Suppressor macrophage treated with lipopolysaccharide for 4 hours (primary cell): Measurements from ENCODE around the gene LCNL1.

Source experiments
- DNase-seq: peaks from one replicate; pipeline ENCODE4 v3.0.0-alpha.2; 2020

LCNL1 gene

GRCh38 chr9:137013571-137013940 lies 30.8 kb downstream of the LCNL1 start:
- DNase-seq, result no peak

DNA sequence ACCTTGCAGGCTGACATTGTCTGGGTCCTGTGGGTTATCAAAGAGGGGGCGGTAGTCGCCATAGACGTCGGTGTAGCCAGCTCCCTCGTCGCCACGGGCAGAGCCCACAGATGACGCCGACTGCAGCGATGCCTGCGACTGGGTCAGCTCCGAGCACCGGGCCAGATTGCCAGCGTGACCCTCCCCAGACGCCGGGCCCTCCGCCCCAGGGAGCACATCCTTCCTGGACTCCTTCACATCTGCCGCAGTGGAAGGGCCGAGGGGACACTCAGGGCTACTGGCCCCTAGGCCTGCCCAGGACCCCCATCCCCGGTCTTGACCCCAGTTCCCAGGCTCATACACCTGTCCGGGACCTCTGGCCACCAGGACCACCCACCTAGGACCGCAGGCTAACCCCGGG lies 31.4 kb downstream of the LCNL1 start:
- DNase-seq, result no peak

GRCh38 chr9:137014776-137015539 lies 32.2 kb downstream of the LCNL1 start:
- DNase-seq, result no peak

DNA sequence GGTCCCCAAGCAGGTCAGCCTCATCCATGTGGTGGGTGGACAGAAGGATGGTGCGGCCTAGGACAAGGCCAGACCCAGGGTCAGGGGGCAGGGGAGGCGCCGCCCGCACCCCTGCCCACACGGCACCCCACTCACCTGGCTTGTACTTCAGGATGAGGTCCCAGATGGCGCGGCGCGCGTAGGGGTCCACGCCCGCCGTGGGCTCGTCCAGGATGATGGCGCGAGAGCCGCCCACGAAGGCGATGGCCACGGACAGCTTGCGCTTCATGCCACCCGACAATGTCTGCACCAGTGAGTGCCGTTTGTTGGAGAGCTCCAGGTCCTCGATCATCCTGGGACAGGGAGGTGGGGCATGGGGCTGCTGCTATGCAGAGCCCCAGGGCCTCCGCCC lies 32.7 kb downstream of the LCNL1 start:
- no peak for DNase-seq

DNA sequence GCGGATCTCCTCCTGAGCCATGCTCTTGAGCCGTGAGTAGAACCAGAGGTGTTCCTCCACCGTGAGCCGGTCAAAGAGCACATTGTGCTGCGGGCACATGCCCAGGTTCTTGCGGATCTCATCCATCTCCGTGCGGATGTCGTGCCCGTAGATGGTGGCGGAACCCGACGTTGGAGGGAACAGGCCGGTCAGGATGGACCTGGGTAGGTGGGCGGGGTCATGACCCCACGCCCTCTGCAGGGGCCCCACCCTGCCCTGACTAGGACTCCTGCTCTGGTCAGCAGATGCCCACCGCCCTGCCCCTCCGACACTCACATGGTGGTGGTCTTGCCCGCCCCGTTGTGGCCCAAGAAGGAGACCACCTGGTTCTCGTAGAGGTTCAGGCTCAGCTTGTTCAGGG lies 33.2 kb downstream of the LCNL1 start:
- DNase-seq, result no peak

- no peak for DNase-seq
Measured at GRCh38 chr9:137016436-137016835, 33.6 kb downstream of the LCNL1 start.

- DNase-seq, result no peak
Measured at GRCh38 chr9:137017071-137017470, 34.3 kb downstream of the LCNL1 start.

DNA sequence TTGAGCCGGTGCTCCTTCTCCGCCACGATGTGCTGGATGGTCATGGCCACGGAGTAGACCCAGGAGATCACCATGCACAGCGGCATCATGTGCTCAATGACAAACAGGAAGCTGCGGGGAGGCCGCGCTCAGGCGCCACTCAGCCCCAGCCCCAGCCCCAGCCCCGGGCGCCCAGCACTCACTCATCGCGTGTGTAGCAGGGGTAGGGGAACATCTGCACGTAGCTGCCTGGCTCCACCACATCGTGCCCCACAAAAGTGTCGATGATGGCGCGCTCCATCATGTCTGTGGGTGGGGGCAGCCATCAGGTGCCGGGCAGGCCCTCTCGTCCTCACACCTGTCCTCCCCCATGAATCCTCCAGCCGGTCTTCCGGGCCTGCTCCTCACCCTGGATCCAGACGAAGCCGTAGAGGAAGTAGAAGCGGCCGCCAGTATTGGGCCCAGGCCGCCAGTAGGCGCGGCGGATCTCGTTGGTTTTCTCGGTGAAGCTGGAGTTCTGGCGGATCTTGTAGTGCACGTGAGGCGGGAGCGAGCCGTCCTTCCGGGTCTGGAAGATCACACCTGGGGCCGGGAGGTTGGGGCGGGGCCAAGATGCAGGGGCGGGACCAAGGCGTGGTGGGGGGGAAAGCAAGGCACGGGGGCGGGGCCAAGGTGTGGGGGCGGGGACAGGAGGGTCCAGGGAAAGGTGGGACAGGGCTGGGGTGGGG lies 35.2 kb downstream of the LCNL1 start:
- no peak for DNase-seq

DNA sequence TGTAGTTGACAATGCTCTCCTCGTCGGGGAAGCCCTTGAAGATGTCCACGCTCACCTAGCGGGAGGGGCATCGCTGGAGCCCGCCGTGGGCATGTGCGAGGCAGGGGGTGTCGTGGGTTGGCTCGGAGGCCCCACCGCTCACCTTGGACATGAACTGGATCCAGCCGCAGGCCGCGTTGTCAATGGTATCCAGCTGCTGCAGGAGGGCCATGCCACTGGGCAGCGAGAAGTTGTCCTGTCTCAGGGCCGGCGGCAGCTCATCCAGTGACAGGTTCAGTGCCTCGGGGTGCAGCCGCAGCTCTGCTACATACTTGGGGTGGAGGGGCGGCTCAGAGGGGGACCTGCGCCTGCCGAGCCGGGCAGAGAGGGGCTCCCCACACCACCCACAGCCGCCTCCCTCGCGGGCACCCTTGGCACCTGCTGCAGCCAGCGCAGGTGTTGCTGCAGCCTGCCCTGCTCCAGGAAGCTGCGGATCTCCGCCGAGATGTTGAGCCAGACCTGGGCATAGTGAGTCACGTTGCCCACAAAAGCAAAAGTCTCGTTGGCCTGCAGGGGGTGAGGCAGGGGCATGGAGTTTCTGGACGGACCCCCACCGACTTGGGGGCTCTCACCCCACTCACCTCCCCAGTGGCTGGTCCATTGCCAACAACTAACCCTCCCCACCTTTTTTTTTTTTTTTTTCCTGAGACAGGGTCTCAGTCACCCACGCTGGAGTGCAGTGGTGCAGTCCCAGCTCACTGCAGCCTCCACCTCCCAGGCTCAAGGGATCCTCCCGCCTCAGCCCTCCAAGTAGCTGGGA lies 36.2 kb downstream of the LCNL1 start:
- DNase-seq, result no peak

DNA sequence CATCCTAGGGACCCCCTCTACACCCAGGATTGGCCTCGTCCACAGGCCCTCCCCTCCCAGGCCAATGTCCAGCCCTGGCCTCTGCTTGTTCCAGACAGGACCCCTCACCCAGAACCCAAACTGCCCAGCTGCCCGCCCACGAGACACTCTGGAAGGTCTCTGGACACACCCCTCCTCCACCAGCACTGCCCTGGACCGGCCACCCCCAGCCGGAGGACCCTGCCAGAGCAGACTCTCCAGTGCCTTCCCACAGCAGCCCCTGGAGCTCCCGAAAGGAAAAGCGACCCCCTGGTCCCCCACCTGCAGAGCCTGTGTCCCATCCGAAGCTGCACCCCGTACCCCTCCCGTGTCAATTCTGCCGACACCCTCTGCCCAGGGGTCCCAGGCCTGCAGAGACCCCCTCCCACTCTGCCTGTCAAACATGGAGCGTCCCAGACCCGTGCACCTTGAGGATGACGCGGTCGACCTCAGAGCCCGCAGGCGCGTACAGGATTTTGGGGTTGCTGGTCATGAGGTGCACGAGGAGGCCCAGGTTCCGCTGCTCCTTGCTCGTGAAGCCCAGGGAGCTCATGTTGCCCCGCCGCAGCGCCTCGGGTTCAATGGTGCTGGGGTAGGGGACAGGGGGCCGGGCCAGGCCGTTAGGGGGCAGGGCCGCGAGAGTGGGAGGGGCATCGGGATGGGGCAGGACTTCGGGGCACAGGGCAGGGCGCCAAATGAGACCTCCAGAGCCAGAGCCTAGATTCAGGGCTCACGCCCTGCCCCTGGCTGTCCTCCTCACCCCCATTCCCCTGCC lies 37.3 kb downstream of the LCNL1 start:
- no peak for DNase-seq

GRCh38 chr9:137020771-137021567 lies 38.2 kb downstream of the LCNL1 start:
- no peak for DNase-seq

GRCh38 chr9:137021568-137021978 lies 38.8 kb downstream of the LCNL1 start:
- no peak for DNase-seq

- peak; percentile 87 for DNase-seq
Measured at GRCh38 chr9:137021979-137022661, 39.3 kb downstream of the LCNL1 start.

- DNase-seq, result no peak
Measured at GRCh38 chr9:137022662-137023008, 39.8 kb downstream of the LCNL1 start.

DNA sequence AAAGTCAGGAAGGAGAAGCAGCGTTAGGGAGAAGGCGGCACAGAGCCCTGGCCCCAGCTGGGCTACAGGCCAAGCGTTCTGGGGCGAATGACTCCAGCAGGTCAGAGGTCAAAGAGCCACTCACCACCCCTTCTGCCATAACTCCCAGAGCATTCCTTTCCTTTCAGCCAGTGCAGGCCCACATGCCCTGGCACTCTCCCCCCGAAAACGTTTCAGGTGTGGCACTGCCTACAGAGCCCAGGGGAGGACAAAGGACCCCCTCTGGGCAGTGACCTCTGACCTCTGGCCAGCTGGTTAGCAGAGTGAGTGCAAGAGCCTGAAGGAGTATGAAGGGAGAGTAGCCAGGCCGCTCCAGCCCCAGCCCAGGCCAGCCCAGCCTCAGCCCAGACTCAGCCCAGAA lies 40.4 kb downstream of the LCNL1 start:
- DNase-seq, result no peak

DNA sequence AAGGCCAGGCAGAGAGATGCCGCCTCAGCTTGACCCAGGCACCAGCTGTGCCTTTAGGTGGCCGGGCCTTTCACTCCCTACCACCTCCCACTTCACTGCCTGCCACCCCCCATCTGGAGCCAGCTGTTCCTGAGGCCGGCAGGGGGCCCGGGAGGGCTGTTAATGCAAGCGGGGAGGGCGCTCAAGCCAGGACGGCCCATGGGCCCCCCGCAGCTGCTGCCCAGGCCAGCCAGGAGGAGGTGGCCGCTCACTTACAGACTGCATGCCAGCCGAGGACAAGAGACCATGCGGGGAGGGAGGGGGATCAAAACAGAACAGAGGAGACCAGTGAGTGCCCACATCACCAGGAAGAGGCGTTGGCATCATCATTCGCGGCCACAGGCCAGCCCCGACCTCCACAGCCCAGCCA lies 40.8 kb downstream of the LCNL1 start:
- no peak for DNase-seq

DNA sequence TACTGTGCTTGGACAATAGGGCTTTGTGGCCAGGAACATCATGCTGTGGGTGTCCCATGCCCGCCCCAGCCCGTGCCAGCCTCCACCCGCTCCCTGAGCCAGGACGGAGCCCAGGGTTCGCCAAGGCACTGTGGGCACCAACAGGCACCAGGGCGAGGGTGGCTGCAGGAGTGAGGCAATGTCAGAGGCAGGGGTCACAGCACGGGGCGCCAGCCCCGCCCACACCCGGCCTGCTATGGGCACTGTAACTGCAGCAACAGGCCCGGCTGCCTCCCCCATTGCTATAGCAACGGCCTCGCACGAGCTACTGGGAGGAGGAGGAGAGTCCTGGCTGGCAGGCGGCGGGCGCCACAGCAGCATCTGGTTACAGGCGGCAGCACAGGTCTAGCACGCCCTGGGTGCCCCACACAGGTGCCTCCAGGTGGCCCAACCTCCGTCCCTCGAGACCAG lies 42.7 kb downstream of the LCNL1 start:
- no peak for DNase-seq

DNA sequence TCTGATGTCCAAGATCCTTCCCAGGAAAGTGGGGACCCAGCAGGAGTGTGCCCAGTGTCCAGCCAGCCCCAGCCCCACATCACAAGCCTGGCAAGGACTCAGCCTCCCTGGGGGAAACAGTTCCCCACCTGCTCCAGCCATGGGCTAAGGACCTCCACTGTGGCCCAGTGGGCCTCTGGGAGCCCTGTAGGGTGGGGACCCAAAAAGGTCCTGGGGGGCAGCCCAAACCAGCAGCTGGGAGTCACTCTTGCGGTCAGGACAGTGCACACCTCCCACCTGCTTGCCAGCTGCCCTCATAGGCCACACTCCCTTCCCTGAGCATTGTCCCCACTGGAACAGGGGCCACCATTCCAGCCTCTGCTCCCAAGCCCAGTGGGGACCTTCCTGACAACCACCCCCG lies 43.6 kb downstream of the LCNL1 start:
- DNase-seq, result no peak

GRCh38 chr9:137026828-137027227 lies 44.0 kb downstream of the LCNL1 start:
- no peak for DNase-seq

DNA sequence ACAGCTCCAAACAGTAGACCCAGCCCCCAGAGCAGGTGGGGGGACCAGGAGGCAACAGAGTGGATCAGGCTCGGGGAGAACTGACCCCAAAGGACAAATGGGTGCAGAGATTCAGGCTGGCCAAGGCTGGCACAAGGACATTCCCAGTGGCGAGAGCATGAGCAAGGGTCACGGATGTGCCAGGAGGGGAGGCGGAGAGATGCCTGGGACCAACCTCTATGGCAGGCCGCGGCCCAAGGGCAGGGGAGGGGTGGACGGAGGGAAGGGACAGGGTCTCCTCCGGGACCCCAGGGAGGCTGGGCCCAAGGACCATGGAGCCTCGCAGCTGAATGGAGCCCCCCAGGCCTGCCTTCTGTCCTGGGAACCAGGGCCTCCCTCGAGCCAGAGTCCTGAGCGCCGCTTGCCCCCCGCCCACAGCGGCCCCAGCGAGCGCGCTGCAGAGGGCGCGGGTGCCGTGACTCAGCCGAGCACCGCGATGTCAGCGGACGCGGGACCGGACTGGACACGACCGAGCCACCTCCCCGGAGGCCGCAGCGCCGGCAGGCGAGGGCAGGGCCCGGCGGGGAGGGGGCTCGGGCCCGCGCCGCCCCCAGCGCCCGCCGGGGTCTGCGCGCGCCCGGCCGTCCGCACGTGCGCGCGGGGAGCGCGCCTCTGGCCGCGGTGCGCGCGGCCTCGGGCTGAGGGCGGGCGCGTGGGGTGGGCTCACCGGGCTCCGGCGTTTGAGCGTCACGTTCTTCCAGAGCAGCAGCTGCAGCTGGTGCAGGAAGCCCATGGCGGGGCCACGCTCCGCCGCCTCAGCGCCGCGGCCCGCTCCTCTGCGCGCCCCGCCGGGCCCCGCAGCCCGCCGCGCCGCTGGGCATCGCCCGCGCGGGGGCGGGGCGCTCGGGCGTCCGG lies 44.8 kb downstream of the LCNL1 start, which contains the start of gene ABCA2:
TSS of gene ABCA2 (minus strand) at position 869 of the 894 bp plus-strand sequence. CDS start at position 772, 97 bp downstream.
- no peak for DNase-seq
